Astrocyte (in vitro differentiated cells and primary cell): Measurements from ENCODE around the gene SKIC3. TPM values are rescaled to one million over a fixed set of nuclear protein-coding genes. Genes with fewer than 3 reads are reported as not detected.

ENCODE experiments used
- DNase-seq: peaks from one replicate; pipeline ENCODE4 v3.0.0-alpha.2; 2010; ENCODE audit warnings: low read depth
- FAIRE-seq: peaks from 2 replicates; lab custom pipeline; 2011; peaks lifted over from hg19 to GRCh38; lab: Jason Lieb, UNC
- H2AFZ ChIP-seq: 2 replicates; pipeline ENCODE4 v1.6.0; 2012; ENCODE audit warnings: low read depth, low read length, inconsistent platforms
- H3K27ac ChIP-seq: 2 replicates; pipeline ENCODE4 v1.5.1; 2011; ENCODE audit warnings: low read depth, low read length, inconsistent platforms
- H3K27me3 ChIP-seq: 2 replicates; pipeline ENCODE4 v1.6.0; 2011; ENCODE audit warnings: low read length, inconsistent platforms; ENCODE audit not compliant: insufficient read depth
- H3K36me3 ChIP-seq: 2 replicates; pipeline ENCODE4 v1.5.1; 2011; ENCODE audit warnings: low read length, inconsistent platforms; ENCODE audit not compliant: insufficient read depth
- H3K4me1 ChIP-seq: 2 replicates; pipeline ENCODE4 v1.5.1; 2011; ENCODE audit warnings: low read length, inconsistent platforms; ENCODE audit not compliant: insufficient read depth
- H3K4me2 ChIP-seq: 2 replicates; pipeline ENCODE4 v1.6.0; 2012; ENCODE audit warnings: low read length, inconsistent platforms
- H3K4me3 ChIP-seq: 2 replicates; pipeline ENCODE4 v1.5.1; 2011; ENCODE audit warnings: low read depth, mild to moderate bottlenecking, low read length, inconsistent platforms; ENCODE audit not compliant: insufficient read depth
- H3K79me2 ChIP-seq: 2 replicates; pipeline ENCODE4 v1.6.0; 2012; ENCODE audit warnings: mild to moderate bottlenecking, low read length, inconsistent platforms; ENCODE audit not compliant: insufficient read depth
- H3K9ac ChIP-seq: 2 replicates; pipeline ENCODE4 v1.6.0; 2012; ENCODE audit warnings: mild to moderate bottlenecking, low read length, inconsistent platforms
- H3K9me3 ChIP-seq: 2 replicates; pipeline ENCODE4 v1.5.1; 2012; ENCODE audit warnings: low read depth, mild to moderate bottlenecking, low read length, inconsistent platforms; ENCODE audit not compliant: insufficient read depth
- H4K20me1 ChIP-seq: 2 replicates; pipeline ENCODE4 v1.6.0; 2012; ENCODE audit warnings: low read length, inconsistent platforms; ENCODE audit not compliant: insufficient read depth
- H3K27ac Mint-ChIP-seq: one replicate; pipeline ENCODE4 v1.8.0; 2021; ENCODE audit warnings: mild to moderate bottlenecking, mixed read lengths; ENCODE audit not compliant: unreplicated experiment
- H3K27me3 Mint-ChIP-seq: one replicate; pipeline ENCODE4 v1.8.0; 2021; ENCODE audit warnings: low read depth, mixed read lengths; ENCODE audit not compliant: unreplicated experiment
- H3K36me3 Mint-ChIP-seq: one replicate; pipeline ENCODE4 v1.8.0; 2021; ENCODE audit warnings: low read depth, mixed read lengths; ENCODE audit not compliant: unreplicated experiment
- H3K4me1 Mint-ChIP-seq: one replicate; pipeline ENCODE4 v1.8.0; 2021; ENCODE audit warnings: low read depth, mixed read lengths; ENCODE audit not compliant: unreplicated experiment
- H3K4me3 Mint-ChIP-seq: one replicate; pipeline ENCODE4 v1.8.0; 2021; ENCODE audit warnings: mild to moderate bottlenecking, moderate library complexity, mixed read lengths; ENCODE audit not compliant: unreplicated experiment
- H3K9me3 Mint-ChIP-seq: one replicate; pipeline ENCODE4 v1.8.0; 2021; ENCODE audit warnings: mild to moderate bottlenecking, mixed read lengths; ENCODE audit not compliant: unreplicated experiment
- EZH2 ChIP-seq: IDR thresholded peaks from 2 replicates; pipeline ENCODE4 v1.6.1; 2012; ENCODE audit warnings: mild to moderate bottlenecking, low read length, inconsistent platforms; ENCODE audit not compliant: insufficient read depth
- total RNA-seq: library from RNA; stranded (reverse); gene quantifications from 2 replicates; pipeline ENCODE4 v1.2.1, GENCODE V29; 2021
- TF ChIP-seq, protein P1 (sequence below): IDR thresholded peaks from 2 replicates; pipeline ENCODE4 v1.5.1; 2011; ENCODE audit warnings: low read depth, mild to moderate bottlenecking, inconsistent platforms, low read length, moderate library complexity; ENCODE audit not compliant: insufficient read depth

Gene SKIC3
- total RNA-seq, 1 donor from 2014 or later: 99.9 TPM

DNA sequence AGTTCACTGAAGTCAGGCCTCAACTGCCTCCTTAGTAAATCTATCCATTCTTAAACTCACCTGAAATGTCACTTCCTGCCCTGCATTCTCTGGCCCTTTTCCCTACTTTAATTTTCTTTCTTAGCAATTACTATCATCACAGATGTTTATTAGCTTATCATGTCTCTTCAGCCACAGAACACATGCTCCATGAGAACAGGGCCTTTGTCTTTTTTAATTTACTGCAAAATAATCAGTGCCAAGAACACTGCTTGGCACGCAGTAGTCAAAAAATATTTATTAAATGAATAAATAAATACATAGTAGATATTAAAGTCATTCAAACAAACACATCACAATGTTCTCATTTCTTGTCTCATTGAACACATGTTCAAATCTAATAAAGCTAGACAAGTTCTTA lies 46.2 kb downstream of the SKIC3 start:
- TF ChIP-seq EZH2: no peak
- TF ChIP-seq, protein P1, sequence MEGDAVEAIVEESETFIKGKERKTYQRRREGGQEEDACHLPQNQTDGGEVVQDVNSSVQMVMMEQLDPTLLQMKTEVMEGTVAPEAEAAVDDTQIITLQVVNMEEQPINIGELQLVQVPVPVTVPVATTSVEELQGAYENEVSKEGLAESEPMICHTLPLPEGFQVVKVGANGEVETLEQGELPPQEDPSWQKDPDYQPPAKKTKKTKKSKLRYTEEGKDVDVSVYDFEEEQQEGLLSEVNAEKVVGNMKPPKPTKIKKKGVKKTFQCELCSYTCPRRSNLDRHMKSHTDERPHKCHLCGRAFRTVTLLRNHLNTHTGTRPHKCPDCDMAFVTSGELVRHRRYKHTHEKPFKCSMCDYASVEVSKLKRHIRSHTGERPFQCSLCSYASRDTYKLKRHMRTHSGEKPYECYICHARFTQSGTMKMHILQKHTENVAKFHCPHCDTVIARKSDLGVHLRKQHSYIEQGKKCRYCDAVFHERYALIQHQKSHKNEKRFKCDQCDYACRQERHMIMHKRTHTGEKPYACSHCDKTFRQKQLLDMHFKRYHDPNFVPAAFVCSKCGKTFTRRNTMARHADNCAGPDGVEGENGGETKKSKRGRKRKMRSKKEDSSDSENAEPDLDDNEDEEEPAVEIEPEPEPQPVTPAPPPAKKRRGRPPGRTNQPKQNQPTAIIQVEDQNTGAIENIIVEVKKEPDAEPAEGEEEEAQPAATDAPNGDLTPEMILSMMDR: no peak
- FAIRE-seq (no peak), DNase-seq (no peak)
- Mint-ChIP-seq H3K27ac (no peak overlapping the region), H3K27me3 (no peaks in the 10 kb centered on the region), H3K9me3 (no peaks in the 10 kb centered on the region), H3K36me3 (peaks cover 8% of the 10 kb centered on the region), H3K4me1 (no peaks in the 10 kb centered on the region), H3K4me3 (no peak overlapping the region)
- Histone ChIP-seq H3K4me2 (no peak overlapping the region), H3K4me3 (no peak overlapping the region), H3K9me3 (no peaks in the 10 kb centered on the region), H2AFZ (no peak overlapping the region), H4K20me1 (no peaks in the 10 kb centered on the region), H3K36me3 (peaks cover 42% of the 10 kb centered on the region), H3K27me3 (no peaks in the 10 kb centered on the region), H3K27ac (no peak overlapping the region), H3K9ac (no peak overlapping the region), H3K79me2 (no peaks in the 10 kb centered on the region), H3K4me1 (no peaks in the 10 kb centered on the region)

Other genes starting within 250 kb of the SKIC3 start
- 0.52 and 0.67 TPM in 2 replicates for gene FAM81B, start 163.6 kb downstream of the SKIC3 start, total RNA-seq
- 9.0 and 10.0 TPM in 2 replicates for gene ARSK, start 124 bp upstream of the SKIC3 start, total RNA-seq
- 0.14 TPM in 1 of 2 replicates, not detected in the other for gene GPR150, start 65.1 kb upstream of the SKIC3 start, total RNA-seq
- gene RFESD, start 91.8 kb upstream of the SKIC3 start, total RNA-seq: 0.87 and 2.2 TPM in 2 replicates
- 0.26 and 0.98 TPM in 2 replicates for gene SPATA9, start 128.0 kb upstream of the SKIC3 start, total RNA-seq
- gene RHOBTB3, start 176.4 kb upstream of the SKIC3 start, total RNA-seq: 65.7 and 73.8 TPM in 2 replicates